ENCODE results near the gene DMD.

DNA sequence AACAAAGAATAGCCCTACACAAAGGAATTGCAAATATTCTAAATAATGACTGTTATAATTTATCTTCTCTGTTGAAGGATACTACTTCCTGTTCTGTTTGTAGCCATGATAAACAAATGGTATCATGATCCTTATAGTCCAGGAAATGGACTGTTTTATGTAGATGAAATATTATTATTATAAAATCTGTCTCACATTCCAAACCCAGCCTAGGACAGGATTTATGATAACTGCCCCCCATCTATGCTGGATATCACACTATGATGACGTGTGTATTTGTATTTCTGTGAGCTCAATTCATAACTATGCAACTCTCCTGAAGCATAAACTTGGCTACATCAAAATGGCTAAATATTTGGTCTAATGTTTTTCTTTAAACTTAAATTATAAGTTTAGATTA lies 21.3 kb downstream of the DMD start:
- TF ChIP-seq, protein P1, sequence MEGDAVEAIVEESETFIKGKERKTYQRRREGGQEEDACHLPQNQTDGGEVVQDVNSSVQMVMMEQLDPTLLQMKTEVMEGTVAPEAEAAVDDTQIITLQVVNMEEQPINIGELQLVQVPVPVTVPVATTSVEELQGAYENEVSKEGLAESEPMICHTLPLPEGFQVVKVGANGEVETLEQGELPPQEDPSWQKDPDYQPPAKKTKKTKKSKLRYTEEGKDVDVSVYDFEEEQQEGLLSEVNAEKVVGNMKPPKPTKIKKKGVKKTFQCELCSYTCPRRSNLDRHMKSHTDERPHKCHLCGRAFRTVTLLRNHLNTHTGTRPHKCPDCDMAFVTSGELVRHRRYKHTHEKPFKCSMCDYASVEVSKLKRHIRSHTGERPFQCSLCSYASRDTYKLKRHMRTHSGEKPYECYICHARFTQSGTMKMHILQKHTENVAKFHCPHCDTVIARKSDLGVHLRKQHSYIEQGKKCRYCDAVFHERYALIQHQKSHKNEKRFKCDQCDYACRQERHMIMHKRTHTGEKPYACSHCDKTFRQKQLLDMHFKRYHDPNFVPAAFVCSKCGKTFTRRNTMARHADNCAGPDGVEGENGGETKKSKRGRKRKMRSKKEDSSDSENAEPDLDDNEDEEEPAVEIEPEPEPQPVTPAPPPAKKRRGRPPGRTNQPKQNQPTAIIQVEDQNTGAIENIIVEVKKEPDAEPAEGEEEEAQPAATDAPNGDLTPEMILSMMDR (conservative IDR thresholded peaks at IDR 0.05) = no peak
- TF ChIP-seq EZH2 (IDR thresholded peaks at IDR 0.05; ENCODE audit: low read depth) = no peak
